Neural progenitor cell (in vitro differentiated cells): ENCODE results near the gene KRT8.

Experiments
- CTCF ChIP-seq: fragments of 200-600 bp; sonication (generic); IDR thresholded peaks from 2 replicates; pipeline ENCODE4 v1.5.1; 2017; ENCODE audit warnings: antibody characterized with exemption, mild to moderate bottlenecking
- EZH2 ChIP-seq: fragments of 200-600 bp; sonication (generic); IDR thresholded peaks from 2 replicates; pipeline ENCODE4 v1.6.1; 2017; ENCODE audit warnings: antibody characterized with exemption, mild to moderate bottlenecking, moderate library complexity
- EZH2phosphoT487 ChIP-seq: fragments of 200-600 bp; sonication (generic); IDR thresholded peaks from 2 replicates; pipeline ENCODE4 v1.6.1; 2017; ENCODE audit warnings: antibody characterized with exemption

- TF ChIP-seq CTCF (no peak), EZH2phosphoT487 (no peak), EZH2 (no peak)
These were observed 21.1 kb upstream of the KRT8 start for GRCh38 chr12:52925717-52926595.
